ENCODE measurements around the gene DYNLT5.

Gene DYNLT5

GRCh38 chr1:66764994-66765578 is 12.8 kb downstream of the DYNLT5 start:
- no peak for DNase-seq (ENCODE audit: low read depth)

GRCh38 chr1:66767626-66768025 is 15.4 kb downstream of the DYNLT5 start:
- TF ChIP-seq CTCF (conservative IDR thresholded peaks at IDR 0.05; ENCODE audit: low read depth, low read length) = no peak
- no peak overlapping the region for H3K4me3 ChIP-seq (ENCODE audit: low read length)
- DNase-seq (ENCODE audit: low read depth) = no peak

More at GRCh38 chr1:66764994-66765578, 12.8 kb downstream of the DYNLT5 start:
- H3K4me3 ChIP-seq (ENCODE audit: low read length) = no peak overlapping the region
- TF ChIP-seq CTCF (conservative IDR thresholded peaks at IDR 0.05; ENCODE audit: low read depth, low read length) = peak; percentile 72

- no peak for TF ChIP-seq CTCF (conservative IDR thresholded peaks at IDR 0.05; ENCODE audit: low read depth, low read length)
- no peak for DNase-seq (ENCODE audit: low read depth)
- H3K4me3 ChIP-seq (ENCODE audit: low read length) = no peak overlapping the region
These were observed 16.7 kb downstream of the DYNLT5 start for GRCh38 chr1:66768965-66769364.

- no peak for DNase-seq (ENCODE audit: low read depth)
- no peak for TF ChIP-seq CTCF (conservative IDR thresholded peaks at IDR 0.05; ENCODE audit: low read depth, low read length)
- H3K4me3 ChIP-seq (ENCODE audit: low read length) = no peak overlapping the region
These were observed 17.4 kb downstream of the DYNLT5 start for GRCh38 chr1:66769512-66770229.

GRCh38 chr1:66770240-66770639 is 18.0 kb downstream of the DYNLT5 start:
- no peak for DNase-seq (ENCODE audit: low read depth)
- H3K4me3 ChIP-seq (ENCODE audit: low read length) = no peak overlapping the region
- TF ChIP-seq CTCF (conservative IDR thresholded peaks at IDR 0.05; ENCODE audit: low read depth, low read length) = no peak

GRCh38 chr1:66770694-66771093 is 18.4 kb downstream of the DYNLT5 start:
- no peak for DNase-seq (ENCODE audit: low read depth)
- TF ChIP-seq CTCF (conservative IDR thresholded peaks at IDR 0.05; ENCODE audit: low read depth, low read length) = no peak
- no peak overlapping the region for H3K4me3 ChIP-seq (ENCODE audit: low read length)

GRCh38 chr1:66773227-66773626 is 21.0 kb downstream of the DYNLT5 start:
- no peak for DNase-seq (ENCODE audit: low read depth)
- no peak for TF ChIP-seq CTCF (conservative IDR thresholded peaks at IDR 0.05; ENCODE audit: low read depth, low read length)
- H3K4me3 ChIP-seq (ENCODE audit: low read length) = no peak overlapping the region
